Body of pancreas (tissue), 4 donors: ENCODE measurements around the gene DNAH12.

Experiments used
- CTCF ChIP-seq, 7 experiments: fragments of 450-650 bp in 4 of 7; fragments of 200-600 bp in 3 of 7; sonication (generic) in 3 of 7; IDR thresholded peaks; one replicate each; pipeline ENCODE4 v1.5.1; 2016 to 2019; ENCODE audit warnings: antibody characterized with exemption in 7 of 7
- POLR2A ChIP-seq, 3 donors: fragments of 450-650 bp; IDR thresholded peaks; one replicate each; pipeline ENCODE4 v1.6.1; 2016; ENCODE audit warnings: antibody characterized with exemption in 3 of 3, mild to moderate bottlenecking in 2 of 3

- no peak for TF ChIP-seq CTCF (IDR thresholded peaks at IDR 0.05)
- TF ChIP-seq POLR2A (IDR thresholded peaks at IDR 0.05), result no peak
These were observed 124.1 kb downstream of the DNAH12 start for GRCh38 chr3:57420001-57420400.
